GM21360 (cell line): Measurements from ENCODE around the gene ITGAD.
"Not testable (repeated sequence)": the region's sequence is repeated elsewhere in the genome, so short reads cannot be mapped to it uniquely, and the experiment has no call there.

Experiments used
- ATAC-seq: cut with Tn5 transposase; IDR thresholded peaks from one replicate; pipeline ENCODE4 v1.9.1; 2021; ENCODE audit warnings: mild to moderate bottlenecking, moderate library complexity; ENCODE audit not compliant: unreplicated experiment

The ITGAD gene

DNA sequence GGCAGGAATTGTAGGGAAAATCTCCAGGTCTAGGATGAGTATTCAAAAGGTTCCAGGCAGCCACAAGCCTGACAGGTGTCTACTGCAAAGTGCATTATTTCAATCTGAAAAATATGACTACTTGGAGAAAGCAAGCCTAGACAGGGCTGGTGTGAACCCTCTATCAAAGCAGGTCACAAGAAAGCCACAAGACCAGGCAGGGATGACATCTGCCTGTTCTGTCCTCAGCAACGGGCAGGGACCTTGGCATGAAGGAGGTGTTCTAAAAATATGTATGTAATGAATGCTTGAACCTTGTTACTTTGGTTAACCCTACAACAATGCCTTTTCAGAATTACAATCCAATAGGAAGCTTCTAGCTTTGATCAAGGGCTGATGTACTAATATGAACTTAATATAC, 36.2 kb downstream of the ITGAD start:
- no peak for ATAC-seq

- no peak for ATAC-seq
Observed at GRCh38 chr16:31429796-31430195, 36.7 kb downstream of the ITGAD start.

DNA sequence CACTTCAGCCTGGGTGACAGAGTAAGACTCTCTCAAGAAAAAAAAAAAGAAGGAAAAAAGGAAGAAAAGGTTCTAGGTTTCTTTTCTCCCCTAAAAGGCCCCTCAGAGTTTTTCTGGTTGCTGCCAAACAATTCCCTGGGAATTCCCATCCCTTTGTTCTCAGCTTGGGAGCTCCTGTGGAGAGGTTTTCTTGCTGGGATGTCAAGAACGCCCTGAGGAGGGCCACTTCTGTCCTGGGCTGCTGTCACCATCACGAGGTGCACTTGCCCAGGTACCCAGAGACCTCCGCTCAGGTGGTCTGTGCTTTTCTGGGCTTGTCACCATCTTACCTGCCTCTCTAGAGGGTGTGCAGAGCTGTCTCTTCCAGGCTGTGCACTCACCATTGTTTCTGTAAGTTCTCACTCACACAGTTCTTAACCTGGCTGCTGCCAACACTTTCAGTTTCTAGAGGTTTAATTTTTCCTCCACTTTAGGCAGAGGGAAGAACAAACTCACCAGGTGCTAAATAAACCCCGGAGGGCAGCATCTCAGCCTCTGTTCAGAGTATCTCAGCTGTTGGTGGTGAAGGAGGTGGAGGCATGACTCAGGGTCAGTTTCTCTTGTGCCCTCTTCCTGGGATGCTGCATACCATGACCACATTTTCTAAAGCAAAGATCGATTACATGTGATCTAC, 37.4 kb downstream of the ITGAD start:
- no peak for ATAC-seq

DNA sequence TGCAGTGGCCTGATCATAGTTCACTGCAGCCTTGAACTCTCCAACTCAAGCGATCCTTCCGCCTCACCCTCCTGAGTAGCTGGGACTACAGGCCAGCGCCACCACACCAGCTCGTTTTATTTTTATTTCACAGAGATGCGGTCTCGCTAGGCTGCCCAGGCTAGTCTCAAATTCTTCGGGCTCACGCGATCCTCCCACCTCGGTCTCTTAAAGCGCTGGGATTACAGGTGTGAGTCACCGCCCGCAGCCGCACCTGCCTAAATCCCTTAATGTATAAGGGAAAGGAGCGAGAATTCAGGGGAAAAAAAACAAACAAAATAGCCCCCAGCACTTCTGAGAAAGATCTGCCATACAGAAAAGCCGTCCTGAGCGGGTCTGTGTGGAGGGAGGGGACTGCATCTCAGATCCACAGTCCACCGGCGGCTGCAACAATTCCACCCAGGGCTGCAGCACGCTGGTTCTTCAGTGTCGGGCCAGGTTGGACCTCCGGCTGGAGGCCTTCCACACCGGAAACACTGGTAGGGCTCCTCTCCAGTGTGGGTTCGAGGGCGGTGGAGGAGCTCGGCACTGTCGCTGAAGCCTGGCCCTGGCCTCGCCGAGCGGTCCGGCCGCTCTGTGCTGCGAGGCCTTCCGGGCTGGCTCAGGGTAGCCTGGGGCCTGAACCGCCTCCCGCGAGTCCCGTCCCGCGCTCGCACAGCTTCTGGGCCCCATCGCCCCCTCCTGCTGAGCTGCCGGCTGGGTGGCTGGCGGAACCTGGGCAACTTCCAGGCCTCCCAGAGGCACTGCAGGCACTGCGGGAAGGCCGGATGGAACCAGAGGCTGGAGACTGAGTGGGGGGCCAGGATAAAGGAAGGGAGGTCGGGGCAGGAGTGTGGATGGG, 42.4 kb downstream of the ITGAD start:
- ATAC-seq = no peak

DNA sequence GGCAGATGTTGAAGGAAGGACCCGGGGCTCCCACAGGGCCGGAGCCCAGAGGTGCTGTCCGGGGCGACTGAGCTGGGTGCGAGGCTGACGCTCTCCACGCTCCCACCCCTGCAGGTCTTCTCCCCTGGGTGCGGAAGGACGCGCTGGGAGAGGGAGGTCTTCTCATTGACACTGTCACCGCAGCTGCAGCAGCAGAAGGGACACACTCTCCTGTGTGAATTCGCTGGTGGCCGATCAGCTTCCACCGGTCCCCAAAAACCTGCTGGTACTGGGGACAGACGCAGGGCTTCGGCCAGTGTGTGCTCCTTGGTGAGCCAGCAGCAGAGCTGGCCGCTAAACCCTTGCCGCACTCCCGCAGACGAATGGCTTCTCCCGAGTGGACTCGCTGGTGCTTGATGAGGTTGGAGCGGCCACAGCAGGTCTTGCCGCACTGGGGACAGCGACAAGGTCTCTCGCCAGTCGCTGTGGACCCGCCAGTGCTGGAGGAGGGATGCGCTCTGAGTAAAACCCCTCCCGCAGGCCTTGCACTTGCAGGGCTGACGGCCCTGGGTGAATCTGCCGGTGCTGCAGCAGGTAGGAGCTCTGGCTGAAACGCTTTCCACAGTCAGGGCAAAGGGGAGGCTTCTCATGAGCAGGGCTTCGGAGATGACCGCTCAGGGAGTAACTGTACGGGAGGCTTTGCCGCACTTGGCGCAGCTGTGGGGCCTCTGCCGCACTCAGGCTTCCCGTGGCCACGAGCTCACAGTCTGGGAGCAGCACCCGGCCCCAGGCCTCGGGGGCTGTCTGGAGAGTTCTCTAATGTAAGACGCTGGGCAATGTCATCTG, 43.3 kb downstream of the ITGAD start:
- ATAC-seq = no peak

DNA sequence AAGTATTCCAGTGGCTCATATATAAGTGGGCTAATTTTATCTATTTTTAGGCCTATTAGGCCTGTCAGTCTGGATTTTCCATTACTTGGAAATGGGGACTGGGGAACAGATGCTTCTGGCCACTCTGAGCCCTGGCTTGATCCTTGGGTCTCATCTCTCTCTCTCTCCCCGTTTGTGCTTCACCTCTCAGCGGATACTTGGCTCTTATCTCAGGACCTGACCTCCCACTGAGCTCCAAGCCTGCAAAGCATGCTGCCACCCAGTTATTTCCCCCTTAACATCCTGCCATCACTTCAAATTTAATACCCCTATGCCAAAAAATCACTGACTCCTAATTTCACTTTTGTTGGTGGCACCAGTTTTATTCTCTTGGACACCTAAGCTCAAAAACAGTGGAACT, 45.3 kb downstream of the ITGAD start:
- ATAC-seq = no peak

- not testable (repeated sequence) for ATAC-seq
Observed at GRCh38 chr16:31439023-31439422, 45.9 kb downstream of the ITGAD start.

DNA sequence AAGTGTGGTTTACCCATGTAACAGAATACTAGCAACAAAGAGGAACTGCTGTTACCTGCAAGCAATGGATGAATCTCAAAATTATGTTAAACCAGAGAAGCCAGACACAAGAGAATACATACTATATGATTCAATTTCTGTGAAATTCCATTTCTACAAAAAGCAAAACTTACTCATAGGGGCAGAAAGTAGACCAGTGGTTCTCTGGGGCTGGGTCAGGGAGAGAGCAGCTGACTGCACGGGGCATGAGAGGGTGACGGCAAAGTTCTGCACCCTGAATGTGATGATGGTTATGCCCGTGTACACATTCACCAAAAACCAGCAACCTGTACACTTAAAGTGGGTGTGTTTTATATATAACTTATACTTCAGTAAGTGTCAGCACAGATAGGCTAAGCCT, 46.4 kb downstream of the ITGAD start:
- no peak for ATAC-seq

GRCh38 chr16:31440516-31441184, 47.5 kb downstream of the ITGAD start:
- no peak for ATAC-seq

- no peak for ATAC-seq
Observed at GRCh38 chr16:31441956-31442355, 48.8 kb downstream of the ITGAD start.

- not testable (repeated sequence) for ATAC-seq
Observed at GRCh38 chr16:31445931-31446330, 52.8 kb downstream of the ITGAD start.

- no peak for ATAC-seq
Observed at GRCh38 chr16:31451201-31451600, 58.1 kb downstream of the ITGAD start.

DNA sequence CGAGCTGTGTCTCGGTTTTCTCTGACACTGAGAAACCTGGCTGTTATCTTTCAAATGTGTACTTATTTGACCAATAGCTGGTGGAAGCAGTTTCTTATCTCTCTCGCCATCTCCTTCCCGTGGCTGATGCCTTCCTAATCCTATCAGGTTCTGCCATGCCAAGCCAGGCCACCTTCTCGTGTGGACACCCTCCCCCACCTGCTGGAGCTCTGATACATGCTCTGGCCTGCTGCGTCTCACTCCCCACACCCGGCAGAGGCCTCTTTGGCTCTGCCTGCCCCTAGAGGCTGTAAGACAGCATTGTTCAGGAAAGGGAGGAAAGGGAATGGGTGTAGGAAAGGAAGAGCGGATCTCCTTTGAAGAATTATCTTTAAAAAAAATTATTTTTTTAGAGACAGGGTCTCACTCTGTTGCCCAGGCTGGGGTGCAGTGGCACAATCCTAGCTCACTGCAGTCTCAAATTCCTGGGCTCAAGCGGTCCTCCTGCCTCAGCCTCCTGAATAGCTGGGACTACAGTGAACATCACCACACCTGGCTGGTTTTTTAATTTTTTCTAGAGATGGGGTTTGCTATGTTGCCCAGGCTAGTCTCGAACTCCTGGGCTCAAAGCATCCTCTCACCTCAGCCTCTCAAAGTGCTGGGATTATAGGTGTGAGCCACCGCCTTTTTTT, 58.7 kb downstream of the ITGAD start:
- ATAC-seq = no peak

GRCh38 chr16:31452631-31453106, 59.5 kb downstream of the ITGAD start:
- ATAC-seq = no peak

DNA sequence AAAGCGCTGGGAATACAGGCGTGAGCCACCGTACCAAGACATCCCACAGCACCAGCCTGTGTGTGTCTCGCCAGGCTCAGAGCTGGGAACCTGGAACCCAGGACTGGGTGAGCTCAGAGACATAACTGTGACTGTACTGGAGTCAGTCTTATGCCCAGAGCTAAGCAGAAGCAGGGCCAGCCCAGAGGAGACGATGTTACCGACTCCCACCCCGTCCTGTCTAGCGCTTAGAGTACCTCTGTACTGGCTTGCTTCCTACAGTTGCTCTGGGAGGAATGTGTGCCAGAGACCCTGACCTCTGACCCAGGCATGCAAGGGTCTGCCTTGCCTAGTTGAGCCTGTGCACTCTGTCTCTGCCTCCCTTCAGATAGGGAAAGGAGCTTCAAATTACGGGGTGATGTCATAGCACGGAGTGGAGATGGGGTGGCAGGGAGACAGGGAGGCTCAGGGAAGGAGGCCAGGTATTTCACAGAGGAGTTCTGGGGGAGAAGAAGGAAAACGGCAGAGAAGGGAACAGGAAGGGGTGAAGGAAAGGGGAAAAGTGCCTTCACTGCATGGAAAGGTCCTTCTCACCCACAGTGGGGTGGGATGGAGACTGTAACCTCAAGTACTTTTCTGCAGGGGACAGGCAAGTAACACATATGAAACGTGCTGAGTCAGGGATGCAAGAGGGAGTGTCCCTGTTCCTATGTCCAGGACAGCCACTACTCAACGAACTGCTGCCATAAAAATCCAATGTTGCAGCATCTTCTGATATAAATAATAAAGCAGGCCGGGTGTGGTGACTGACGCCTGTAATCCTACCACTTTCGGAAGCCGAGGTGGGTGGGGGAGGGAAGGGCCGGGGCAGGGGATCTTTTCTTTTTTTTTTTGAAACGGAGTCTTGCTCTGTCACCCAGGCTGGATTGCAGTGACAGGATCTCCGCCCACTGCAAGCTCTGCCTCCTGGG, 60.4 kb downstream of the ITGAD start:
- ATAC-seq = no peak

GRCh38 chr16:31455601-31456314, 62.6 kb downstream of the ITGAD start:
- no peak for ATAC-seq

DNA sequence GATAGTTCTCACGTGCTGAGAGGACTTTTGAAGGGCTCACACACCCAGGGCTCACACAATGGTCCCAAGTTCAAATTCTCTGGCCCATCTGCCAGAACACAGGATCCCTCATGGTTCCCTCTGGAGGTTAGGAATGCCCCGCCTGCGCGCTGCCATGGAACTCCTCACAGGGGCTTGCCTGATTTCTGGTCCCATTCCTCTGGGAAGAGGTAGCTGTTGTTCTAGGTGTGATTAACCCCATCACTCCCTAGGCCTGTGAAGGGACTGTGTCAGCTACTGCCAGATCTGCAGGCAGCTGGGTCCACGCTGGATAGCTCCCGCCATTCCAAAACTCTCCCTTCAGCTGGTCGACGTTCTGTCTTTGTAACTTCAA, 63.8 kb downstream of the ITGAD start:
- ATAC-seq = no peak

- peak; percentile 2 for ATAC-seq
Observed at GRCh38 chr16:31458073-31458843, 65.1 kb downstream of the ITGAD start.
